Large intestine (tissue), 3 donors: Measurements from ENCODE around the gene STEAP1B. TPM values are rescaled to one million over a fixed set of nuclear protein-coding genes. Genes with fewer than 3 reads are reported as not detected.
"Not testable (repeated sequence)": the region's sequence is repeated elsewhere in the genome, so short reads cannot be mapped to it uniquely, and the experiment has no call there.

Experiments used
- DNase-seq, 2 donors: peaks; one replicate each; pipeline versions ENCODE4 v3.0.0 to v3.0.0-alpha.2; 2013
- H3K27ac ChIP-seq: one replicate; pipeline ENCODE4 v1.5.1; 2013; ENCODE audit warnings: low read length
- H3K27me3 ChIP-seq: 2 replicates; pipeline ENCODE4 v1.6.1; 2013; ENCODE audit warnings: low read length; ENCODE audit not compliant: control insufficient read depth, insufficient read depth
- H3K36me3 ChIP-seq: 2 replicates; pipeline ENCODE4 v1.6.1; 2013; ENCODE audit warnings: low read length; ENCODE audit not compliant: control insufficient read depth, insufficient read depth
- H3K4me1 ChIP-seq: one replicate; pipeline ENCODE4 v1.6.1; 2013; ENCODE audit warnings: low read length; ENCODE audit not compliant: control insufficient read depth, insufficient read depth
- H3K4me3 ChIP-seq: one replicate; pipeline ENCODE4 v1.5.1; 2013; ENCODE audit warnings: low read length
- H3K9me3 ChIP-seq: one replicate; pipeline ENCODE4 v1.6.1; 2013; ENCODE audit warnings: mild to moderate bottlenecking, low read depth, low read length, moderate library complexity; ENCODE audit not compliant: control insufficient read depth
- WGBS: methylation state at CpG from one replicate; pipeline ENCODE4 v1.1.5; 2013; ENCODE audit warnings: low lambda C conversion rate; ENCODE audit not compliant: insufficient coverage; 5-methylcytosine and 5-hydroxymethylcytosine counted together
- polyA plus RNA-seq: library from polyadenylated mRNA; unstranded; fragments of 120-200 nt; gene quantifications from one replicate; pipeline ENCODE4 v1.2.1, GENCODE V29; 2013

STEAP1B gene
- polyA plus RNA-seq, 1 donor, result 1.5 TPM

- no peaks in the 10 kb centered on the region for H3K36me3 ChIP-seq
- no peaks in the 10 kb centered on the region for H3K27me3 ChIP-seq
- H3K4me3 ChIP-seq, result no peak overlapping the region
- no peak overlapping the region for H3K27ac ChIP-seq
- WGBS, result 100% methylated on average over 1 of the region's 13 CpGs
- no peaks in the 10 kb centered on the region for H3K9me3 ChIP-seq
- H3K4me1 ChIP-seq, result peaks cover 19% of the 10 kb centered on the region
- peak in 1 of 2 donors; percentile 22 for DNase-seq
Observed at GRCh38 chr7:22444181-22444971, 55.6 kb downstream of the STEAP1B start.

DNA sequence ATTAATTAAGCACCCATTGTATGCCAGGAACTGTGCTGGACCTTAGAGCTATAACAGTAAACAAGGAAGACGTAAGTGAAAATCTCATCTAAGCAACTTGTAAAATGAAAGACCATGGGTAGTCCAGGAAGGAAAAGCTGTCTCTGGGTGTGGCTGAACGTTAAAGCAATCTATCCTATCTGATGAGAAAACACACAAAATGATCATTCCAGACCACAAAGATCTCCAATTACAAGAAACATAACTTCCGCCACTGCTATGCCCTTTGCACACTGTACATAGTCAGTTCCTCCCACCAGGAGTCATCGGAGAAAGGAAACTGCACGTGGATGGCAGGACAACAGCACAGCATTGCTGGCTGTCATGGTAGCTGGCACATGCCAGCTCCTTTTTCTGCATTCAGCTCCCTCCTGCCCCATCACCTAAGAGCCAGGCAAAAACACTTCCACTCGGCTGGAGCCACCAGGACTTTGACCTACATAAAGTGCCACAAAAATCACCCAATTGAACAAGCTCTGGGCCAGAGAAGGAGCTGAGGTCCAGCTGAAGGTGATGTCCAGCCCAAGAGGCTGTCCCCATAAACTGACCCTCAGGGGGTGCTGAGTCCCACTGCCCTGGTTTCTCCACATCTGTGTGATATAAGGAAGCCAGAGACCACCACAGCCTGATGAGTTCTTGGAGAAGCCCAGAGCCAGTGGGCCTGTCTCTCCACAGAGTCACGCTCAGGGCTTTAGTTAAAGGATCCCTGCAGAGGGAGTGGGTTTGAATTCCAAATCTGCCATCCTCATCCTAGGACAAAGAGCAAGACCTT lies 56.4 kb downstream of the STEAP1B start:
- no CpG with 5 or more reads among the region's 7 CpGs for WGBS
- DNase-seq, result peak; percentile 61 to 81
- Histone ChIP-seq H3K4me3 (no peak overlapping the region), H3K4me1 (peaks cover 19% of the 10 kb centered on the region), H3K27ac (peak overlapping the region; percentile 44), H3K36me3 (no peaks in the 10 kb centered on the region), H3K27me3 (no peaks in the 10 kb centered on the region), H3K9me3 (no peaks in the 10 kb centered on the region)

DNA sequence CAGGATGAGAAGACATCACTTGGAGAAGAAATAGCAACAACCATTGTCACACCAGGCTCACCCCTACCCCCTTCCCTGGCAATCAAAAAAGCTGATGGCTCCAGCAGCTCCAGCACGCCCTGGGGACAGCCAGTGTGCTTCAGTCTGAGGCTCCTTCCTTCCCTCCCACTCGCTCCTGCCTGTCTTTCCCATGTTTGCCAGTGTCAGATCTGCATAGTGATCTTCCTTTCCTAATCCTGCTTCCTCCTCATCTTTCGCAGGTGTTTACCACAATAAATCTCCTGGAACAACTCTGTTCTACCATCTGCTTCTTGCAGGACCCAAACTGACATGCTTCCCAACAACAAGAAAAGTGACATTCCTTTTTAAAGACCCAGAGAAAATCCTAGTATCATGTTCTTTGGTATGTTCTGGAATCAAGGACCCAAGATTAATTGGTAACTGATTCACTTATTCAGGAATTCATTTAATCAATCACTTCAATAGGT lies 57.1 kb downstream of the STEAP1B start:
- H3K9me3 ChIP-seq, result no peaks in the 10 kb centered on the region
- H3K4me1 ChIP-seq, result peaks cover 19% of the 10 kb centered on the region
- H3K27me3 ChIP-seq, result no peaks in the 10 kb centered on the region
- no peak for DNase-seq
- no peak overlapping the region for H3K4me3 ChIP-seq
- H3K36me3 ChIP-seq, result no peaks in the 10 kb centered on the region
- no CpG with 5 or more reads among the region's 3 CpGs for WGBS
- H3K27ac ChIP-seq, result peak overlapping the region; percentile 44

DNA sequence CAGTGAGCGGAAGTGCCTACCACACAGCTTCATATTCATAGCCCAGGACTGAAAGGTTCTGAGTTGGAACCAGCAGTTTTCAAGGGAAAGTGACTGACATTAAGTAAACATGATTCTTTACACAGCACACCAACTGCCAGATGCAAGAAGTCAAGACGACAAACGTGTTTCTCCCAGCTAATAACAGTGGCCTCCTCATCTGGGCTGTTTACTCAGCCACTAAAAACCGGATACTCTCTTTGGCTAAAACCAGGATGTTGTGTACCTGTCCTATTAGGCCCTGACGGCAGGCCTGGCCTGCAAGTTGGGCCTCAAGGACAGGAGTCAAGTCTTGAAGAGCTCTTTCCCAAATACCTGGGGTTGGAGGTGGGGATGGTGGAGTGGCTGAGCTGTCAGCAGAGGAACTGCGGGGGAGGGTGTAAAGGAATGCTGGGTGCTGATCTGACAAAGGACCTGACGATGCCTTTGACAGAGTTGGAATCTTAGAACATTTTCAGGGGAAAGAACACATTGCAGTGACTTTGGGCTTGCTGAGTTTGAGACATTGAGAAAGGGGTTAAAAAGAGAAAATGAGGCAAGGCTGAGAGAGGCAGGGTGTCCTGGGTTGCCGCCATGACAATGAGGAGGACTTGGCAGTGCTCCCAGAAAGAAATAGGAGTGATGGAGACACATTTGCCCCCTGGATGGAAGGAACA lies 57.7 kb downstream of the STEAP1B start:
- Histone ChIP-seq H3K27ac (peak overlapping the region; percentile 44), H3K36me3 (no peaks in the 10 kb centered on the region), H3K4me1 (peaks cover 19% of the 10 kb centered on the region), H3K9me3 (no peaks in the 10 kb centered on the region), H3K4me3 (no peak overlapping the region), H3K27me3 (no peaks in the 10 kb centered on the region)
- peak in 1 of 2 donors; percentile 31 for DNase-seq
- WGBS, result 100% methylated on average over 2 of the region's 8 CpGs

DNA sequence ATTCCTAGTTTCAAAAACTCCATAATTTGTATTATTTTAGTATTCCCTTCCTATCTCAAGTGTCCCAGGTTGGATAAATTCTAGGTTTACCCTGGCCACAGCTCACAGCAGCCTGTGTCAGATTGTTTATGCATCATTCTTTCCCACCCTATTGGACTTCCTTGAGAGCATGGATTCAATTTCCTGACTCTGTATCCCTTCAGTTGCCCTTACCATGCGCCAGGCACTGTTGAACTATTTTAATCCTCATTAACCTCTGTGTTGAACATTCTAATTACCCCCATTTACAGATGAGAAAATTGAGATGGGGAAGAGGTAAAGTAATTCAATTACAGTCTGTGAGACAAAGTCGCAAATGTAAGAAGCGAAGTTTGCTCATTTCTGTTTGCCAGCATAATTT lies 58.8 kb downstream of the STEAP1B start:
- Histone ChIP-seq H3K27me3 (no peaks in the 10 kb centered on the region), H3K27ac (no peak overlapping the region), H3K9me3 (no peaks in the 10 kb centered on the region), H3K36me3 (no peaks in the 10 kb centered on the region), H3K4me1 (peaks cover 19% of the 10 kb centered on the region), H3K4me3 (no peak overlapping the region)
- WGBS, result 100% methylated on average over 2 of the region's 3 CpGs
- DNase-seq, result no peak

DNA sequence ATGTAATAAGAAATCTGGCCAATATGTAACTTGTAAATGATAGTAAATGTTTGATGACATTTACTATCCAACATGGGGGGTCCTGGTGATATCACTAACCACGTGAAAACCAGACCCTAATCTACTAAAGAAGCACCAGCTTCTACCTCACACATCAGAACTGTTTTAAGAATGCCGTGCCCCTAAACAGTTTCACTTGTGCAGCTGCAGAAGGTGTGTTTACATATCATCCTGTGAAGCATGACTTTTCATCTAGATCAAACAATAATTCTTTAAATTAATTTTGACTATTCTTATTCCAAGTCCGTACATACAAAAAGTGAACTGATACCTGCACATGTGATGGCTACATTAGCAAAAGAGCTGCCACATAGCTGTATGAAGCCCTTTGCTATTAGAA lies 61.0 kb downstream of the STEAP1B start:
- Histone ChIP-seq H3K4me1 (peaks cover 14% of the 10 kb centered on the region), H3K27ac (no peak overlapping the region), H3K36me3 (no peaks in the 10 kb centered on the region), H3K27me3 (no peaks in the 10 kb centered on the region), H3K9me3 (no peaks in the 10 kb centered on the region), H3K4me3 (no peak overlapping the region)
- WGBS, result no CpG with 5 or more reads among the region's 3 CpGs
- no peak for DNase-seq

DNA sequence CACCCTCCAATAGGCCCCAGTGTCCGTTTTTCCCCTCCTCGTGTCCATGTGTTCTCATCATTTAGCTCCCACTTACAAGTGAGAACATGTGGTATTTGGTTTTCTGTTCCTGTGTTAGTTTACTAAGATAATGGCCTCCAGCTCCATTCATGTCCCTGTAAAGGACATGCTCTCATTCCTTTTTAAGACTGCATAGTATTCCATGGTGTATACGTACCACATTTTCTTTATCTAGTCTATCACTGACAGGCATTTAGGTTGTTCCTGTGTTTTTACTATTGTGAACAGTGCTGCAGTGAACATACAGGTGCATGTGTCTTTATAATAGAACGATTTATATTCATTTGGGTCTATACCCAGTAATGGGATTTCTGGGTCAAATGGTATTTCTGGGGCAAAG lies 63.4 kb downstream of the STEAP1B start:
- not testable (repeated sequence) for H3K27me3 ChIP-seq, DNase-seq, H3K36me3 ChIP-seq, H3K4me1 ChIP-seq, H3K4me3 ChIP-seq, H3K9me3 ChIP-seq, H3K27ac ChIP-seq
- WGBS, result 100% methylated on average over 3 of the region's 4 CpGs

DNA sequence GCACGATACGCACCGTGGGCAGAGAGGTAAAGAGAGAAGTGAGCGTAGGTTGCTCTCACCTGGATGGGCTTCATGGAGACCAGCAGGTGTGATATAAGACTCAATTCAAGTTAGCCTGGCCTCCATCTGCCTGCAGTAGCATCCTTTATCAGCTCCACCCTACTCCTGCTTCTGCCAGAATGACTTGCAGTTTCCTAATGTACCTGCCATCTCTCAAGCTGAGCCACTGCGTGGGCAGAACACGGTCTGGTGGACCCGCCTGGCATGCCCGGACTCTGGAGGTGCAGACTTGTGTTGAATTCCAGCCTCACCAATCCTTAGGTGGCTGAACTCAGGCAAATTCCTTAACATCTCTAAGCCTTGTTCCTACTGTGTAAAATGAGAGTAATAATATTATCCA lies 64.3 kb downstream of the STEAP1B start:
- WGBS, result no CpG with 5 or more reads among the region's 8 CpGs
- no peak for DNase-seq
- H3K4me1 ChIP-seq, result no peaks in the 10 kb centered on the region

DNA sequence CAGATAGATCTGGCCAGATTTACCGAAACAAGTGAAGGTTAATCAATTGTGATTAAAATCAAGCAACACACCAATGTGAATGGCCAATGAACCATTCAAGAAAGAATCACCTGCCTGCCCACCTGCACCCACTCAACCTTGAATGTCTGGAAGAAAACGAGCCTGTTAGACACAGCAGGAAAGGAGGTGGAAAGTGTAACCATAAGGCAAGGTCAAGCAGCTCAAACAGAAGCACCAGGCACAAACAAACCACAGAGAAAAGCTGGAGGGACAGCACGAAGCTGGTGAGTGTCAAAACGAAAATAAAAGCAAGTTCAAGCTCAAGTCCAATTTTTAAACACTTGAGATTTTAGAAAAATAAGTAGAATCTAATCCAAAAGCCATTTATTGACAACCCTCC lies 64.9 kb downstream of the STEAP1B start:
- no CpG with 5 or more reads among the region's 4 CpGs for WGBS
- no peaks in the 10 kb centered on the region for H3K4me1 ChIP-seq
- no peak for DNase-seq
- no peaks in the 10 kb centered on the region for H3K36me3 ChIP-seq
- H3K27ac ChIP-seq, result no peak overlapping the region
- H3K9me3 ChIP-seq, result no peaks in the 10 kb centered on the region
- H3K27me3 ChIP-seq, result no peaks in the 10 kb centered on the region
- H3K4me3 ChIP-seq, result no peak overlapping the region

More for the DNA sequence above, 64.3 kb downstream of the STEAP1B start:
- H3K27me3 ChIP-seq, result no peaks in the 10 kb centered on the region
- no peak overlapping the region for H3K4me3 ChIP-seq
- H3K36me3 ChIP-seq, result no peaks in the 10 kb centered on the region
- no peaks in the 10 kb centered on the region for H3K9me3 ChIP-seq
- no peak overlapping the region for H3K27ac ChIP-seq
